ENCODE results near the gene ADCY2. TPM values are rescaled to one million over a fixed set of nuclear protein-coding genes. Genes with fewer than 3 reads are reported as not detected.

ADCY2 gene
- total and polyA plus RNA-seq, 9 of the 15 experiments (the other 6 are each of a cell fraction or from before 2014, with no cell fraction given) = 0.01 to 0.15 (median 0.03) TPM; not detected in 5

- H3K4me1 ChIP-seq (replicated peaks in 1 of 2; ENCODE audit: control insufficient read depth in 2 of 2, insufficient read depth in 2 of 2, low read length in 2 of 2) = no peaks in the 10 kb centered on the region
- no peaks in the 10 kb centered on the region for H4K20me1 ChIP-seq (replicated peaks; ENCODE audit: control insufficient read depth, insufficient read depth, low read length)
- no peak for ATAC-seq
- no peaks in the 10 kb centered on the region for H3K9me3 ChIP-seq (replicated peaks; ENCODE audit: control insufficient read depth, insufficient read depth, low read depth, low read length)
- TF ChIP-seq FOXA3 (CRISPR knock-in tag; conservative IDR thresholded peaks at IDR 0.05 in 1 of 2, IDR thresholded peaks at IDR 0.05 in 1 of 2) (peak in 1 of 2 experiments; percentile 15; a peak in 1 of 4 replicates), HIVEP1 (CRISPR knock-in tag; IDR thresholded peaks at IDR 0.05) (no peak), NR4A1 (CRISPR knock-in tag; IDR thresholded peaks at IDR 0.05) (no peak), NR4A1 (tag; IDR thresholded peaks at IDR 0.05) (no peak)
- TF ChIP-seq, protein P1, sequence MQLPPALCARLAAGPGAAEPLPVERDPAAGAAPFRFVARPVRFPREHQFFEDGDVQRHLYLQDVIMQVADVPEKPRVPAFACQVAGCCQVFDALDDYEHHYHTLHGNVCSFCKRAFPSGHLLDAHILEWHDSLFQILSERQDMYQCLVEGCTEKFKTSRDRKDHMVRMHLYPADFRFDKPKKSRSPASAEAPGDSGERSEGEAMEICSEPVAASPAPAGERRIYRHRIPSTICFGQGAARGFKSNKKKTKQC (CRISPR knock-in tag; IDR thresholded peaks at IDR 0.05) = no peak
- peaks cover 0 to 3% of the 10 kb centered on the region in 2 experiments; a peak in 1 of 5 replicates for H3K27me3 ChIP-seq (ENCODE audit: control insufficient read depth in 2 of 2, insufficient read depth in 2 of 2, low read length in 2 of 2)
- ChIA-PET CTCF (ENCODE audit: low intra/inter-chr PET ratio) (no interaction called here), POLR2A (no interaction called here)
- WGBS (ENCODE audit: insufficient coverage, low coverage, missing lambda C conversion rate) = 0% methylated on average over 3 of the region's 3 CpGs
- BruUV-seq (replicated peaks) = no TSS peak
- FAIRE-seq = no peak
- no peaks in the 10 kb centered on the region for H3K9me1 ChIP-seq (ENCODE audit: control insufficient read depth, insufficient read depth, low read length)
- no peak overlapping the region for H3K4me2 ChIP-seq (ENCODE audit: insufficient read depth, low read length)
- no peak overlapping the region for H2AFZ ChIP-seq (ENCODE audit: low read depth, low read length)
- intact Hi-C loops (cut with micrococcal nuclease) = no loop called here
- no peak overlapping the region for H3K9ac ChIP-seq (ENCODE audit: insufficient read depth in 1 of 2, low read depth in 2 of 2, low read length in 2 of 2)
- in situ Hi-C loops (cut with MboI) = no loop called here
- H3K79me2 ChIP-seq (ENCODE audit: control insufficient read depth, insufficient read depth, low read length) = no peaks in the 10 kb centered on the region
- no peak overlapping the region for H3K4me3 ChIP-seq
- no peak for DNase-seq (ENCODE audit: extremely low read depth in 1 of 4, low spot score in 3 of 4)
- no peak overlapping the region for H3K27ac ChIP-seq (ENCODE audit: extremely low read depth, low read depth, low read length)
- no peaks in the 10 kb centered on the region for H3K36me3 ChIP-seq (ENCODE audit: control insufficient read depth, insufficient read depth, low read length)
These were observed 280.5 kb downstream of the ADCY2 start for GRCh38 chr5:7676455-7676854.

DNA sequence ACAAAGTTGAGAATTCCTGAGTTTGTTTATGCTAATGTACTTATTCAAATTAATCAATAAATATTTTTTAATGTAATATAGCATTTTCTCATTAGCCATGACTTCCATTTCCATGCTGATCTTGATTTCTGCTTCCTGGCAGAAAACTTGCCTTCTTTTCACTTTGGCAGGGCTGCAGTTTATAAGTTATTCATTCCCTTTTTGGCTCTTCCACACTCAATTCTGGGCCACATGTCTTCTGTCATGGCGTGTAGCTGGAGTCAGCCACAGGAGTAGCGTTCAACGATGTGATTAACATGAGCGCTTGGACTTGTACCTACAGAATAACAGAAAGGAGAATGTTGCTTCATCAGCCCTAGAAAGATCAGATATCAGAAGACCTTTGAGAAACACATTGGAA, 282.1 kb downstream of the ADCY2 start:
- under 1% methylated on average over 4 of the region's 4 CpGs for WGBS (ENCODE audit: insufficient coverage, low coverage, missing lambda C conversion rate)
- BruUV-seq (replicated peaks) = no TSS peak
- no peaks in the 10 kb centered on the region for H3K9me1 ChIP-seq (ENCODE audit: control insufficient read depth, insufficient read depth, low read length)
- no peaks in the 10 kb centered on the region for H3K4me1 ChIP-seq (replicated peaks in 1 of 2; ENCODE audit: control insufficient read depth in 2 of 2, insufficient read depth in 2 of 2, low read length in 2 of 2)
- H3K79me2 ChIP-seq (ENCODE audit: control insufficient read depth, insufficient read depth, low read length) = no peaks in the 10 kb centered on the region
- H3K4me3 ChIP-seq = no peak overlapping the region
- peaks cover 0 to 3% of the 10 kb centered on the region in 2 experiments; a peak in 1 of 5 replicates for H3K27me3 ChIP-seq (ENCODE audit: control insufficient read depth in 2 of 2, insufficient read depth in 2 of 2, low read length in 2 of 2)
- TF ChIP-seq ZNF165 (CRISPR knock-in tag; IDR thresholded peaks at IDR 0.05; ENCODE audit: borderline replicate concordance) (no peak), MEIS2 (IDR thresholded peaks at IDR 0.05; ENCODE audit: partially characterized antibody) (no peak), ZNF224 (CRISPR knock-in tag; IDR thresholded peaks at IDR 0.05) (no peak), HOXB6 (CRISPR knock-in tag; IDR thresholded peaks at IDR 0.05; ENCODE audit: borderline replicate concordance) (no peak)
- H3K4me2 ChIP-seq (ENCODE audit: insufficient read depth, low read length) = no peak overlapping the region
- POLR2A ChIA-PET = no interaction called here
- no peak for FAIRE-seq
- in situ Hi-C loops (cut with MboI) (no loop called here), intact Hi-C loops (cut with micrococcal nuclease) (no loop called here)
- H3K9ac ChIP-seq (ENCODE audit: insufficient read depth in 1 of 2, low read depth in 2 of 2, low read length in 2 of 2) = no peak overlapping the region
- no peaks in the 10 kb centered on the region for H3K9me3 ChIP-seq (replicated peaks; ENCODE audit: control insufficient read depth, insufficient read depth, low read depth, low read length)
- H3K27ac ChIP-seq (ENCODE audit: extremely low read depth, low read depth, low read length) = no peak overlapping the region
- H2AFZ ChIP-seq (ENCODE audit: low read depth, low read length) = no peak overlapping the region
- no peaks in the 10 kb centered on the region for H3K36me3 ChIP-seq (ENCODE audit: control insufficient read depth, insufficient read depth, low read length)
- no peak for ATAC-seq
- H4K20me1 ChIP-seq (replicated peaks; ENCODE audit: control insufficient read depth, insufficient read depth, low read length) = no peaks in the 10 kb centered on the region
- CTCF ChIA-PET (ENCODE audit: low intra/inter-chr PET ratio) = no interaction called here
- no peak for DNase-seq (ENCODE audit: extremely low read depth in 1 of 4, low spot score in 3 of 4)

Measured in K562 (cell line).